ENCODE results near the gene JAG1. TPM values are rescaled to one million over a fixed set of nuclear protein-coding genes. Genes with fewer than 3 reads are reported as not detected.

Gene JAG1
- polyA plus RNA-seq, 1 donor (not counting 4 experiments of a cell fraction or from before 2014, with no cell fraction given): 84.2 TPM

DNA sequence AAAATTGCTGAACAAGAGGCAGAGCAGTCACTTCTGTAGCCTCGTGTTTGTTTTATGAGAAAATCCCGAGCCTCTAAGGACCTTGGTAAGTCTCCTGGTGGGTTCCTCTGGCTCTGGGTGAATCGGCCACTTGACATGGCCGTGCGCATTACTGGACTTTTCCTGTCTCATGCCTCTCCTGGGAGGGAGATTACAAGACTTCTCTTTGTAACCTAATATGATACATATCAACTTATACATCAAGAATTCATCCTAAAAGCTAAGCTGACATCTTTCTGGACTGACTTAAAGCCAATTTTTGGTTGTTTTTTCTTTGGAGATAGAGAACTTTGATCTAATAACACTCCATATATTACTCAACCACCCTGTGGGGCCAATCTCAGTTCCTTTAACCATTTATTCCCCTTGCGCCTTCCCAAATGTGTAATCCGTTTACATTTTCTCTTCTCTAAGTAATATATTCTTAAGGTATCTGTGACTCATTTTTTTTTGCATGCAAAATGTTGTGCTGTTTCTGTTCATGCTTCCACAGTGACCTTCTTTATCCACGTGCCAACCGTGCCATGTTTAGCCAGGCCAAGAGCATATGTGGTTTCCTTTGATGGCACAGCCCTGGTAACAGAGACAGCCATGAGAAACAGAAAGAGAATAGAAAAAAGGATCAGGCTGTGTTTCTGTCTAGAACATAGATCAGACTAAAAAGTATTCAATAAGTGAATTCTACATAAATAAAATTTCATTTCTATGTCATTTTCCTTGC lies 47.5 kb upstream of the JAG1 start:
- Histone ChIP-seq H3K4me2 (ENCODE audit: control insufficient read depth, extremely low read depth, insufficient read depth, low read depth, low read length) (no peak overlapping the region), H3K4me3 (ENCODE audit: control insufficient read depth in 2 of 3, extremely low read depth in 1 of 3, insufficient read depth in 2 of 3, low read depth in 1 of 3, low read length in 3 of 3) (no peak overlapping the region), H3K36me3 (ENCODE audit: control insufficient read depth in 2 of 2, extremely low read depth in 1 of 2, insufficient read depth in 2 of 2, low read length in 2 of 2) (no peaks in the 10 kb centered on the region), H3K27me3 (ENCODE audit: control insufficient read depth, extremely low read depth, insufficient read depth, low read length) (no peaks in the 10 kb centered on the region), H4K20me1 (ENCODE audit: control insufficient read depth, extremely low read depth, insufficient read depth, low read length) (no peaks in the 10 kb centered on the region), H3K4me1 (ENCODE audit: control insufficient read depth, extremely low read depth, insufficient read depth, low read length) (peaks cover 3% of the 10 kb centered on the region), H3K9me3 (ENCODE audit: control insufficient read depth, low read depth, low read length) (no peaks in the 10 kb centered on the region), H2AFZ (ENCODE audit: control insufficient read depth, low read length) (no peak overlapping the region), H3K9me1 (ENCODE audit: control insufficient read depth, extremely low read depth, insufficient read depth, low read length) (no peaks in the 10 kb centered on the region), H3K79me2 (ENCODE audit: control insufficient read depth, insufficient read depth, low read length) (no peaks in the 10 kb centered on the region), H3K27ac (ENCODE audit: control insufficient read depth, insufficient read depth, low read length) (no peak overlapping the region), H3K9ac (ENCODE audit: control insufficient read depth, extremely low read depth, insufficient read depth, low read length) (no peak overlapping the region)
- FAIRE-seq (no peak), DNase-seq (ENCODE audit: low read depth, low spot score) (no peak)
- dilution Hi-C loops (cut with MboI; ENCODE audit: extremely low pct_ligation_motif_present, low sequenced_read_pairs): no loop called here
- TF ChIP-seq, protein P1, sequence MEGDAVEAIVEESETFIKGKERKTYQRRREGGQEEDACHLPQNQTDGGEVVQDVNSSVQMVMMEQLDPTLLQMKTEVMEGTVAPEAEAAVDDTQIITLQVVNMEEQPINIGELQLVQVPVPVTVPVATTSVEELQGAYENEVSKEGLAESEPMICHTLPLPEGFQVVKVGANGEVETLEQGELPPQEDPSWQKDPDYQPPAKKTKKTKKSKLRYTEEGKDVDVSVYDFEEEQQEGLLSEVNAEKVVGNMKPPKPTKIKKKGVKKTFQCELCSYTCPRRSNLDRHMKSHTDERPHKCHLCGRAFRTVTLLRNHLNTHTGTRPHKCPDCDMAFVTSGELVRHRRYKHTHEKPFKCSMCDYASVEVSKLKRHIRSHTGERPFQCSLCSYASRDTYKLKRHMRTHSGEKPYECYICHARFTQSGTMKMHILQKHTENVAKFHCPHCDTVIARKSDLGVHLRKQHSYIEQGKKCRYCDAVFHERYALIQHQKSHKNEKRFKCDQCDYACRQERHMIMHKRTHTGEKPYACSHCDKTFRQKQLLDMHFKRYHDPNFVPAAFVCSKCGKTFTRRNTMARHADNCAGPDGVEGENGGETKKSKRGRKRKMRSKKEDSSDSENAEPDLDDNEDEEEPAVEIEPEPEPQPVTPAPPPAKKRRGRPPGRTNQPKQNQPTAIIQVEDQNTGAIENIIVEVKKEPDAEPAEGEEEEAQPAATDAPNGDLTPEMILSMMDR (optimal IDR thresholded peaks at IDR 0.05 in 1 of 3, IDR thresholded peaks at IDR 0.05 in 1 of 3, conservative IDR thresholded peaks at IDR 0.05 in 1 of 3; ENCODE audit: extremely low read depth in 1 of 3, insufficient read depth in 2 of 3, low read length in 3 of 3): no peak
- no peak for TF ChIP-seq EZH2 (IDR thresholded peaks at IDR 0.05; ENCODE audit: low read length)

DNA sequence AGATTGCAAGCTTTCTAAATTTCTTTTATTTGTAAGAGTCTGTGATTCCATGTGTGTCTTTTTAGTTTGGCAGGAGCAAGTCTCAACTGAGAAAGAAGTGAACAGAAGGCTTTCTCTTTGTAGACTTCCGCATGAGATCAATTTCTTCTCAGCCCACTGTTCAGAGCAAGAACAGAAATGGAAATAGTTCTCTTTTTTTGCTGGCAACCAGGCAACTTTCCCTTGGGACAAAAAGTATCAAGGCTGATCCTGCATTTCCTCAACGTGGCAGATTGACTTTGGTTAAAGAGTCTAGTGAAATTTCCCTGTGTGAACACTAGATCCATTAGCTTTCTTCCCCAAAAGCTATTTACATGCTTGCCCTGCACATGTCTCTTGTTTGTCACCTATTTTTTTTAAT lies 46.8 kb upstream of the JAG1 start:
- no peak for FAIRE-seq
- H3K36me3 ChIP-seq (ENCODE audit: control insufficient read depth in 2 of 2, extremely low read depth in 1 of 2, insufficient read depth in 2 of 2, low read length in 2 of 2): no peaks in the 10 kb centered on the region
- no peaks in the 10 kb centered on the region for H3K9me3 ChIP-seq (ENCODE audit: control insufficient read depth, low read depth, low read length)
- H3K27ac ChIP-seq (ENCODE audit: control insufficient read depth, insufficient read depth, low read length): no peak overlapping the region
- no peaks in the 10 kb centered on the region for H3K9me1 ChIP-seq (ENCODE audit: control insufficient read depth, extremely low read depth, insufficient read depth, low read length)
- H3K79me2 ChIP-seq (ENCODE audit: control insufficient read depth, insufficient read depth, low read length): no peaks in the 10 kb centered on the region
- H3K4me1 ChIP-seq (ENCODE audit: control insufficient read depth, extremely low read depth, insufficient read depth, low read length): peaks cover 3% of the 10 kb centered on the region
- H3K4me3 ChIP-seq (ENCODE audit: control insufficient read depth in 2 of 3, extremely low read depth in 1 of 3, insufficient read depth in 2 of 3, low read depth in 1 of 3, low read length in 3 of 3): no peak overlapping the region
- dilution Hi-C loops (cut with MboI; ENCODE audit: extremely low pct_ligation_motif_present, low sequenced_read_pairs): no loop called here
- no peaks in the 10 kb centered on the region for H4K20me1 ChIP-seq (ENCODE audit: control insufficient read depth, extremely low read depth, insufficient read depth, low read length)
- no peak overlapping the region for H3K4me2 ChIP-seq (ENCODE audit: control insufficient read depth, extremely low read depth, insufficient read depth, low read depth, low read length)
- H3K9ac ChIP-seq (ENCODE audit: control insufficient read depth, extremely low read depth, insufficient read depth, low read length): no peak overlapping the region
- no peak for DNase-seq (ENCODE audit: low read depth, low spot score)
- no peak for TF ChIP-seq EZH2 (IDR thresholded peaks at IDR 0.05; ENCODE audit: low read length)
- TF ChIP-seq, protein P1 (optimal IDR thresholded peaks at IDR 0.05 in 1 of 3, IDR thresholded peaks at IDR 0.05 in 1 of 3, conservative IDR thresholded peaks at IDR 0.05 in 1 of 3; ENCODE audit: extremely low read depth in 1 of 3, insufficient read depth in 2 of 3, low read length in 3 of 3): no peak
- no peak overlapping the region for H2AFZ ChIP-seq (ENCODE audit: control insufficient read depth, low read length)
- no peaks in the 10 kb centered on the region for H3K27me3 ChIP-seq (ENCODE audit: control insufficient read depth, extremely low read depth, insufficient read depth, low read length)
